Neural progenitor cell (in vitro differentiated cells): ENCODE data around the gene FAM163A.

Experiments
- EZH2 ChIP-seq: fragments of 200-600 bp; sonication (generic); IDR thresholded peaks from 2 replicates; pipeline ENCODE4 v1.6.1; 2017; ENCODE audit warnings: antibody characterized with exemption, mild to moderate bottlenecking, moderate library complexity
- EZH2phosphoT487 ChIP-seq: fragments of 200-600 bp; sonication (generic); IDR thresholded peaks from 2 replicates; pipeline ENCODE4 v1.6.1; 2017; ENCODE audit warnings: antibody characterized with exemption
- TF ChIP-seq, protein P1 (sequence below): fragments of 200-600 bp; sonication (generic); IDR thresholded peaks from 2 replicates; pipeline ENCODE4 v1.5.1; 2017; ENCODE audit warnings: antibody characterized with exemption, mild to moderate bottlenecking

DNA sequence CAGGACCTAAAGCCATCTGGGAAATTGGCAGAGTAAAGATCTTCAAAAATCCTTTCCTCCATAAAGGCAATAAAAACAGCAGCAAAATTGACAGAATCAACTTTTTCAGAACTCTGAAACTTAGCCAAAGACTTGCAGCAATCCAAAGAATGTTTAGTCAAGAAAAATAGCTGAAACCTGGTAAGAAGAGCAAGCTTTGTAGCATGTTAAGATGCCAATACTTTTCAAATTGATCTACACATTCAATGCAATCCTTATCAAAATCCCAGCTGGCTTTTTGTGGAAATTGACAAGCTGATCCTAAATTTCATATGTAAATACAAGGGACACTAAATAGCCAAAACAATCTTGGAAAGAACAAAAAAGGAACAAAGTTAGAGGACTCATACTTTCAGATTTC, 23.8 kb upstream of the FAM163A start:
- TF ChIP-seq, protein P1, sequence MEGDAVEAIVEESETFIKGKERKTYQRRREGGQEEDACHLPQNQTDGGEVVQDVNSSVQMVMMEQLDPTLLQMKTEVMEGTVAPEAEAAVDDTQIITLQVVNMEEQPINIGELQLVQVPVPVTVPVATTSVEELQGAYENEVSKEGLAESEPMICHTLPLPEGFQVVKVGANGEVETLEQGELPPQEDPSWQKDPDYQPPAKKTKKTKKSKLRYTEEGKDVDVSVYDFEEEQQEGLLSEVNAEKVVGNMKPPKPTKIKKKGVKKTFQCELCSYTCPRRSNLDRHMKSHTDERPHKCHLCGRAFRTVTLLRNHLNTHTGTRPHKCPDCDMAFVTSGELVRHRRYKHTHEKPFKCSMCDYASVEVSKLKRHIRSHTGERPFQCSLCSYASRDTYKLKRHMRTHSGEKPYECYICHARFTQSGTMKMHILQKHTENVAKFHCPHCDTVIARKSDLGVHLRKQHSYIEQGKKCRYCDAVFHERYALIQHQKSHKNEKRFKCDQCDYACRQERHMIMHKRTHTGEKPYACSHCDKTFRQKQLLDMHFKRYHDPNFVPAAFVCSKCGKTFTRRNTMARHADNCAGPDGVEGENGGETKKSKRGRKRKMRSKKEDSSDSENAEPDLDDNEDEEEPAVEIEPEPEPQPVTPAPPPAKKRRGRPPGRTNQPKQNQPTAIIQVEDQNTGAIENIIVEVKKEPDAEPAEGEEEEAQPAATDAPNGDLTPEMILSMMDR, result no peak
- no peak for TF ChIP-seq EZH2
- no peak for TF ChIP-seq EZH2phosphoT487
